CD4-positive, alpha-beta T cell (primary cell): ENCODE data around the gene HNRNPD. TPM values are rescaled to one million over a fixed set of nuclear protein-coding genes. Genes with fewer than 3 reads are reported as not detected.

Experiments
- ATAC-seq: fragments of 200-7000 bp; cut with Tn5 transposase; one replicate; pipeline ENCODE4 v1.10.0; 2022; ENCODE audit warnings: mild to moderate bottlenecking; ENCODE audit not compliant: poor library complexity
- CTCF ChIA-PET: fragments of 350-600 bp; sonication (Branson Sonifier 250); formaldehyde crosslinking; loops from one replicate; lab custom pipeline; 2021; ENCODE audit warnings: antibody characterized with exemption, inconsistent platforms; lab: Charles Lee
- POLR2A ChIA-PET: fragments of 350-600 bp; sonication (Branson Sonifier 250); formaldehyde crosslinking; loops from one replicate; lab custom pipeline; 2021; ENCODE audit warnings: antibody characterized with exemption, inconsistent platforms; lab: Charles Lee
- DNase-seq, 14 experiments: peaks; one replicate each; pipeline ENCODE4 v3.0.0-alpha.2; 2013 to 2020; ENCODE audit warnings: mixed read lengths in 2 of 14
- H3K27ac ChIP-seq, 2 donors: one replicate each; pipeline versions ENCODE4 v1.5.1 to v1.7.0; 2013; ENCODE audit warnings: low read length in 2 of 2, low read depth in 1 of 2, mild to moderate bottlenecking in 1 of 2
- H3K27me3 ChIP-seq, 2 experiments: 1 replicate in 1 of 2; 2 replicates in 1 of 2; pipeline versions ENCODE4 v1.6.1 to v1.7.0; 2013; ENCODE audit warnings: low read length in 2 of 2, control low read depth in 1 of 2, mild to moderate bottlenecking in 1 of 2, moderate library complexity in 1 of 2; ENCODE audit not compliant: insufficient read depth in 2 of 2, control insufficient read depth in 1 of 2
- H3K36me3 ChIP-seq: one replicate; pipeline ENCODE4 v1.6.1; 2013; ENCODE audit warnings: low read length, control low read depth; ENCODE audit not compliant: insufficient read depth
- H3K4me1 ChIP-seq: one replicate; pipeline ENCODE4 v1.6.1; 2013; ENCODE audit warnings: low read length, control low read depth; ENCODE audit not compliant: insufficient read depth
- H3K4me3 ChIP-seq: one replicate; pipeline ENCODE4 v1.5.1; 2013; ENCODE audit warnings: mild to moderate bottlenecking, low read length, moderate library complexity
- H3K9me3 ChIP-seq, 2 experiments: 1 replicate in 1 of 2; 2 replicates in 1 of 2; pipeline versions ENCODE4 v1.6.1 to v1.7.0; 2013; ENCODE audit warnings: low read length in 2 of 2, mild to moderate bottlenecking in 2 of 2, control low read depth in 1 of 2, moderate library complexity in 1 of 2; ENCODE audit not compliant: control insufficient read depth in 1 of 2, insufficient read depth in 1 of 2
- H3K27ac Mint-ChIP-seq: one replicate; pipeline ENCODE4 v1.8.0; 2020; ENCODE audit warnings: mixed read lengths
- H3K27me3 Mint-ChIP-seq: one replicate; pipeline ENCODE4 v1.8.0; 2021; ENCODE audit warnings: mixed read lengths
- H3K36me3 Mint-ChIP-seq: one replicate; pipeline ENCODE4 v1.8.0; 2021; ENCODE audit warnings: low read depth, mixed read lengths
- H3K4me1 Mint-ChIP-seq: one replicate; pipeline ENCODE4 v1.8.0; 2021; ENCODE audit warnings: low read depth, mixed read lengths
- H3K4me3 Mint-ChIP-seq: one replicate; pipeline ENCODE4 v1.8.0; 2020; ENCODE audit warnings: mild to moderate bottlenecking, mixed read lengths
- H3K9me3 Mint-ChIP-seq: one replicate; pipeline ENCODE4 v1.8.0; 2020; ENCODE audit warnings: mixed read lengths
- CTCF ChIP-seq: fragments of 200-600 bp; IDR thresholded peaks from one replicate; pipeline ENCODE4 v1.8.0; 2022; ENCODE audit warnings: antibody characterized with exemption, mild to moderate bottlenecking
- intact Hi-C, 2 experiments: fragments of 100-400 bp; cut with DNase I in 1 of 2; cut with micrococcal nuclease in 1 of 2; formaldehyde crosslinking; loops; one replicate each; pipeline versions ENCODE4 v1.15.1 to v1.9.0; 2023 to 2025; cut with DNase I, micrococcal nuclease
- total RNA-seq, 174 experiments: library from RNA in 2 of 174; stranded (reverse) in 2 of 174; gene quantifications; one replicate each; pipeline ENCODE4 v1.2.3 and lab custom pipeline; 2021 to 2026

Gene HNRNPD
- total RNA-seq, 2 experiments from 2014 or later: 235 to 244 TPM

- H3K36me3 Mint-ChIP-seq: peaks cover 79% of the 10 kb centered on the region
- ChIA-PET POLR2A (interaction anchor here (3.3 to 7.1 kb wide), 2 partner anchors 15 to 70 kb away, joined by 16 to 53 read pairs; partner anchors contain the start of genes HNRNPD and HNRNPDL), CTCF (interaction anchor here (3.6 kb wide), 1 partner anchor 13 kb away, joined by 18 read pairs; no protein-coding TSS in a partner anchor)
- peaks cover 19% of the 10 kb centered on the region for H3K4me1 ChIP-seq
- ATAC-seq (no peak), DNase-seq (no peak)
- no peak overlapping the region for H3K4me3 ChIP-seq
- H3K4me3 Mint-ChIP-seq: no peak overlapping the region
- H3K36me3 ChIP-seq: peaks cover 50% of the 10 kb centered on the region
- H3K27me3 ChIP-seq: peaks cover 0 to 2% of the 10 kb centered on the region in 2 experiments
- no peak for TF ChIP-seq CTCF
- H3K9me3 Mint-ChIP-seq: no peaks in the 10 kb centered on the region
- peaks cover 89% of the 10 kb centered on the region for H3K4me1 Mint-ChIP-seq
- H3K9me3 ChIP-seq: no peaks in the 10 kb centered on the region
- intact Hi-C loops: loop anchor here in 1 of 2 experiments (5.0 kb wide), 1 partner anchor 77 kb away; no protein-coding TSS in a partner anchor
- peak overlapping the region in 1 of 2 donors; percentile 24 for H3K27ac ChIP-seq
- no peaks in the 10 kb centered on the region for H3K27me3 Mint-ChIP-seq
- peak overlapping the region; percentile 60 for H3K27ac Mint-ChIP-seq
Measured at GRCh38 chr4:82358847-82359246, 14.9 kb downstream of the HNRNPD start.

- Histone ChIP-seq H3K27me3 (peaks cover 0 to 2% of the 10 kb centered on the region in 2 experiments), H3K4me1 (peaks cover 10% of the 10 kb centered on the region), H3K9me3 (no peaks in the 10 kb centered on the region), H3K36me3 (peaks cover 59% of the 10 kb centered on the region), H3K27ac (peak overlapping the region in 1 of 2 donors; percentile 26), H3K4me3 (no peak overlapping the region)
- CTCF ChIA-PET: interaction anchor here (1.0 to 1.9 kb wide), 2 partner anchors 72 to 73 kb away, joined by 3 to 4 read pairs; no protein-coding TSS in a partner anchor
- H3K9me3 Mint-ChIP-seq: no peaks in the 10 kb centered on the region
- peaks cover 85% of the 10 kb centered on the region for H3K4me1 Mint-ChIP-seq
- TF ChIP-seq CTCF: no peak
- POLR2A ChIA-PET: interaction anchor here (1.1 to 1.5 kb wide), 2 partner anchors 15 to 71 kb away, joined by 4 to 7 read pairs; no protein-coding TSS in a partner anchor
- H3K36me3 Mint-ChIP-seq: peaks cover 82% of the 10 kb centered on the region
- intact Hi-C loops: loop anchor here in 1 of 2 experiments (5.0 kb wide), 1 partner anchor 75 kb away; no protein-coding TSS in a partner anchor
- H3K27ac Mint-ChIP-seq: peak overlapping the region; percentile 60
- DNase-seq (no peak), ATAC-seq (no peak)
- H3K4me3 Mint-ChIP-seq: no peak overlapping the region
- H3K27me3 Mint-ChIP-seq: no peaks in the 10 kb centered on the region
Measured at GRCh38 chr4:82357640-82358039, 16.2 kb downstream of the HNRNPD start.

- ATAC-seq (no peak), DNase-seq (no peak)
- Histone ChIP-seq H3K4me1 (peaks cover 6% of the 10 kb centered on the region), H3K9me3 (no peaks in the 10 kb centered on the region), H3K4me3 (no peak overlapping the region), H3K36me3 (peaks cover 86% of the 10 kb centered on the region), H3K27ac (no peak overlapping the region), H3K27me3 (peaks cover 0 to 2% of the 10 kb centered on the region in 2 experiments)
- no peak overlapping the region for H3K4me3 Mint-ChIP-seq
- intact Hi-C loops: loop anchor here in 1 of 2 experiments (5.0 kb wide), 2 partner anchors 72 to 227 kb away; no protein-coding TSS in a partner anchor
- no peak overlapping the region for H3K27ac Mint-ChIP-seq
- H3K27me3 Mint-ChIP-seq: no peaks in the 10 kb centered on the region
- ChIA-PET POLR2A (interaction anchor here (0.6 to 3.6 kb wide), 2 partner anchors 75 to 243 kb away, joined by 3 to 18 read pairs; partner anchors contain the start of gene HNRNPDL), CTCF (no interaction called here)
- H3K36me3 Mint-ChIP-seq: peaks cover 94% of the 10 kb centered on the region
- TF ChIP-seq CTCF: no peak
- peaks cover 68% of the 10 kb centered on the region for H3K4me1 Mint-ChIP-seq
- H3K9me3 Mint-ChIP-seq: no peaks in the 10 kb centered on the region
Measured at GRCh38 chr4:82354788-82355187, 19.0 kb downstream of the HNRNPD start.
